KMS-11 (cell line): ENCODE data around the gene HSD17B8.

Experiments used
- H2AFZ ChIP-seq: fragments of 200-600 bp; sonication (generic); 2 replicates; pipeline ENCODE4 v1.6.1; 2016; ENCODE audit warnings: antibody characterized with exemption, mixed run types, low read depth
- H3K27ac ChIP-seq: fragments of 200-600 bp; sonication (generic); 2 replicates; pipeline ENCODE4 v1.6.1; 2016; ENCODE audit warnings: mild to moderate bottlenecking, mixed run types
- H3K27me3 ChIP-seq: fragments of 200-600 bp; sonication (generic); 2 replicates; pipeline ENCODE4 v1.6.1; 2017; ENCODE audit warnings: mild to moderate bottlenecking, low read depth, mixed run types, moderate library complexity; ENCODE audit not compliant: insufficient read depth
- H3K36me3 ChIP-seq: fragments of 200-600 bp; sonication (generic); 2 replicates; pipeline ENCODE4 v1.6.1; 2017; ENCODE audit warnings: mild to moderate bottlenecking, mixed run types; ENCODE audit not compliant: insufficient read depth
- H3K4me1 ChIP-seq: fragments of 200-600 bp; sonication (generic); 2 replicates; pipeline ENCODE4 v1.6.1; 2016; ENCODE audit warnings: mild to moderate bottlenecking, low read depth, mixed run types; ENCODE audit not compliant: poor library complexity, severe bottlenecking
- H3K4me2 ChIP-seq: fragments of 200-600 bp; sonication (generic); 2 replicates; pipeline ENCODE4 v1.7.0; 2016; ENCODE audit warnings: mild to moderate bottlenecking, mixed run types
- H3K4me3 ChIP-seq: fragments of 200-600 bp; sonication (generic); IDR thresholded peaks from 2 replicates; pipeline ENCODE4 v1.6.1; 2017; ENCODE audit warnings: low read depth, low read length, mixed read lengths; ENCODE audit not compliant: insufficient read depth
- H3K79me2 ChIP-seq: fragments of 200-600 bp; sonication (generic); 2 replicates; pipeline ENCODE4 v1.6.1; 2016; ENCODE audit warnings: low read depth, mixed run types; ENCODE audit not compliant: insufficient read depth
- H3K9ac ChIP-seq: fragments of 200-600 bp; sonication (generic); 2 replicates; pipeline ENCODE4 v1.6.1; 2016; ENCODE audit warnings: mild to moderate bottlenecking, mixed run types
- H4K20me1 ChIP-seq: fragments of 200-600 bp; sonication (generic); 2 replicates; pipeline ENCODE4 v1.6.1; 2016; ENCODE audit warnings: mild to moderate bottlenecking, mixed run types; ENCODE audit not compliant: insufficient read depth
- CTCF ChIP-seq: fragments of 200-600 bp; sonication (generic); conservative IDR thresholded peaks from 2 replicates; pipeline ENCODE4 v1.6.1; 2017; ENCODE audit warnings: low read depth, mild to moderate bottlenecking, antibody characterized with exemption, low read length, moderate library complexity, mixed read lengths

HSD17B8 gene

GRCh38 chr6:33189625-33190448 is 14.6 kb upstream of the HSD17B8 start:
- no peaks in the 10 kb centered on the region for H3K27me3 ChIP-seq

GRCh38 chr6:33190504-33191107 is 13.8 kb upstream of the HSD17B8 start:
- Histone ChIP-seq H3K4me3 (no peak overlapping the region), H3K9ac (no peak overlapping the region), H3K4me1 (no peaks in the 10 kb centered on the region), H3K79me2 (no peaks in the 10 kb centered on the region), H3K27ac (no peak overlapping the region), H3K36me3 (no peaks in the 10 kb centered on the region), H3K27me3 (no peaks in the 10 kb centered on the region), H3K4me2 (no peak overlapping the region), H4K20me1 (no peaks in the 10 kb centered on the region), H2AFZ (no peak overlapping the region)
- TF ChIP-seq CTCF = no peak

More at GRCh38 chr6:33189625-33190448, 14.6 kb upstream of the HSD17B8 start:
- Histone ChIP-seq H3K36me3 (no peaks in the 10 kb centered on the region), H2AFZ (no peak overlapping the region), H3K27ac (no peak overlapping the region), H3K4me2 (no peak overlapping the region), H3K4me1 (no peaks in the 10 kb centered on the region), H3K9ac (no peak overlapping the region), H4K20me1 (no peaks in the 10 kb centered on the region), H3K79me2 (no peaks in the 10 kb centered on the region), H3K4me3 (no peak overlapping the region)
- TF ChIP-seq CTCF = no peak

GRCh38 chr6:33191383-33192104 is 12.9 kb upstream of the HSD17B8 start:
- Histone ChIP-seq H3K4me3 (no peak overlapping the region), H3K79me2 (no peaks in the 10 kb centered on the region), H3K36me3 (no peaks in the 10 kb centered on the region), H4K20me1 (no peaks in the 10 kb centered on the region), H2AFZ (no peak overlapping the region), H3K27me3 (no peaks in the 10 kb centered on the region), H3K27ac (no peak overlapping the region), H3K9ac (no peak overlapping the region), H3K4me1 (no peaks in the 10 kb centered on the region), H3K4me2 (no peak overlapping the region)
- TF ChIP-seq CTCF = no peak

GRCh38 chr6:33192105-33192646 is 12.3 kb upstream of the HSD17B8 start, which contains the start of gene COL11A2:
Gene COL11A2 (minus strand): TSS chr6:33192467. CDS start chr6:33192240, 227 bp downstream.
- Histone ChIP-seq H3K27ac (no peak within 1 kb of the TSS), H4K20me1 (no peaks in the 10 kb centered on the region), H3K79me2 (no peaks in the 10 kb centered on the region), H3K9ac (no peak within 1 kb of the TSS), H3K4me1 (no peaks in the 10 kb centered on the region), H3K27me3 (no peaks in the 10 kb centered on the region), H3K4me3 (no peak within 1 kb of the TSS), H2AFZ (no peak within 1 kb of the TSS), H3K36me3 (no peaks in the 10 kb centered on the region), H3K4me2 (no peak within 1 kb of the TSS)
- no peak for TF ChIP-seq CTCF
